ENCODE measurements around the gene ENPP3. TPM values are rescaled to one million over a fixed set of nuclear protein-coding genes. Genes with fewer than 3 reads are reported as not detected.

The ENPP3 gene
- total RNA-seq, 1 donor from 2014 or later: 1.0 TPM

GRCh38 chr6:131756039-131756438 lies 118.9 kb downstream of the ENPP3 start:
- no peaks in the 10 kb centered on the region for H3K36me3 ChIP-seq (ENCODE audit: control insufficient read depth in 3 of 3, insufficient read depth in 3 of 3, low read length in 3 of 3)
- H3K27ac ChIP-seq (ENCODE audit: low read depth, low read length): no peak overlapping the region
- no peak overlapping the region for H3K4me3 ChIP-seq (ENCODE audit: low read length in 3 of 3)
- H3K27me3 ChIP-seq (ENCODE audit: control insufficient read depth in 3 of 3, insufficient read depth in 3 of 3, low read length in 3 of 3): no peaks in the 10 kb centered on the region
- no peaks in the 10 kb centered on the region for H3K9me3 ChIP-seq (ENCODE audit: control insufficient read depth in 3 of 3, low read length in 3 of 3)
- no peak overlapping the region for H3K9ac ChIP-seq (ENCODE audit: low read depth in 1 of 3, low read length in 3 of 3)
- H3K4me1 ChIP-seq (ENCODE audit: control insufficient read depth in 3 of 3, insufficient read depth in 3 of 3, low read length in 3 of 3): no peaks in the 10 kb centered on the region

- Histone ChIP-seq H3K36me3 (ENCODE audit: control insufficient read depth in 3 of 3, insufficient read depth in 3 of 3, low read length in 3 of 3) (no peaks in the 10 kb centered on the region), H3K9me3 (ENCODE audit: control insufficient read depth in 3 of 3, low read length in 3 of 3) (no peaks in the 10 kb centered on the region), H3K27ac (ENCODE audit: low read depth, low read length) (no peak overlapping the region), H3K4me1 (ENCODE audit: control insufficient read depth in 3 of 3, insufficient read depth in 3 of 3, low read length in 3 of 3) (no peaks in the 10 kb centered on the region), H3K4me3 (ENCODE audit: low read length in 3 of 3) (no peak overlapping the region), H3K9ac (ENCODE audit: low read depth in 1 of 3, low read length in 3 of 3) (no peak overlapping the region), H3K27me3 (ENCODE audit: control insufficient read depth in 3 of 3, insufficient read depth in 3 of 3, low read length in 3 of 3) (no peaks in the 10 kb centered on the region)
Measured at GRCh38 chr6:131758920-131759319, 121.8 kb downstream of the ENPP3 start.

- Histone ChIP-seq H3K9ac (ENCODE audit: low read depth in 1 of 3, low read length in 3 of 3) (no peak overlapping the region), H3K27ac (ENCODE audit: low read depth, low read length) (no peak overlapping the region), H3K27me3 (ENCODE audit: control insufficient read depth in 3 of 3, insufficient read depth in 3 of 3, low read length in 3 of 3) (no peaks in the 10 kb centered on the region), H3K36me3 (ENCODE audit: control insufficient read depth in 3 of 3, insufficient read depth in 3 of 3, low read length in 3 of 3) (no peaks in the 10 kb centered on the region), H3K4me3 (ENCODE audit: low read length in 3 of 3) (no peak overlapping the region), H3K9me3 (ENCODE audit: control insufficient read depth in 3 of 3, low read length in 3 of 3) (no peaks in the 10 kb centered on the region), H3K4me1 (ENCODE audit: control insufficient read depth in 3 of 3, insufficient read depth in 3 of 3, low read length in 3 of 3) (peaks cover 0 to 9% (median 0%) of the 10 kb centered on the region in 3 donors)
Measured at GRCh38 chr6:131761060-131761761, 124.1 kb downstream of the ENPP3 start.

GRCh38 chr6:131761762-131762067 lies 124.6 kb downstream of the ENPP3 start:
- no peaks in the 10 kb centered on the region for H3K9me3 ChIP-seq (ENCODE audit: control insufficient read depth in 3 of 3, low read length in 3 of 3)
- peaks cover 0 to 9% (median 0%) of the 10 kb centered on the region in 3 donors for H3K4me1 ChIP-seq (ENCODE audit: control insufficient read depth in 3 of 3, insufficient read depth in 3 of 3, low read length in 3 of 3)
- no peaks in the 10 kb centered on the region for H3K36me3 ChIP-seq (ENCODE audit: control insufficient read depth in 3 of 3, insufficient read depth in 3 of 3, low read length in 3 of 3)
- H3K4me3 ChIP-seq (ENCODE audit: low read length in 3 of 3): no peak overlapping the region
- no peak overlapping the region for H3K9ac ChIP-seq (ENCODE audit: low read depth in 1 of 3, low read length in 3 of 3)
- H3K27ac ChIP-seq (ENCODE audit: low read depth, low read length): no peak overlapping the region
- H3K27me3 ChIP-seq (ENCODE audit: control insufficient read depth in 3 of 3, insufficient read depth in 3 of 3, low read length in 3 of 3): no peaks in the 10 kb centered on the region

GRCh38 chr6:131762984-131763383 lies 125.9 kb downstream of the ENPP3 start:
- H3K36me3 ChIP-seq (ENCODE audit: control insufficient read depth in 3 of 3, insufficient read depth in 3 of 3, low read length in 3 of 3): no peaks in the 10 kb centered on the region
- H3K9ac ChIP-seq (ENCODE audit: low read depth in 1 of 3, low read length in 3 of 3): no peak overlapping the region
- H3K9me3 ChIP-seq (ENCODE audit: control insufficient read depth in 3 of 3, low read length in 3 of 3): no peaks in the 10 kb centered on the region
- no peaks in the 10 kb centered on the region for H3K27me3 ChIP-seq (ENCODE audit: control insufficient read depth in 3 of 3, insufficient read depth in 3 of 3, low read length in 3 of 3)
- H3K27ac ChIP-seq (ENCODE audit: low read depth, low read length): no peak overlapping the region
- no peak overlapping the region for H3K4me3 ChIP-seq (ENCODE audit: low read length in 3 of 3)
- H3K4me1 ChIP-seq (ENCODE audit: control insufficient read depth in 3 of 3, insufficient read depth in 3 of 3, low read length in 3 of 3): peaks cover 0 to 9% (median 0%) of the 10 kb centered on the region in 3 donors

- Histone ChIP-seq H3K4me1 (ENCODE audit: control insufficient read depth in 3 of 3, insufficient read depth in 3 of 3, low read length in 3 of 3) (peaks cover 0 to 9% (median 0%) of the 10 kb centered on the region in 3 donors), H3K9me3 (ENCODE audit: control insufficient read depth in 3 of 3, low read length in 3 of 3) (no peaks in the 10 kb centered on the region), H3K9ac (ENCODE audit: low read depth in 1 of 3, low read length in 3 of 3) (no peak overlapping the region), H3K36me3 (ENCODE audit: control insufficient read depth in 3 of 3, insufficient read depth in 3 of 3, low read length in 3 of 3) (no peaks in the 10 kb centered on the region), H3K4me3 (ENCODE audit: low read length in 3 of 3) (no peak overlapping the region), H3K27ac (ENCODE audit: low read depth, low read length) (no peak overlapping the region), H3K27me3 (ENCODE audit: control insufficient read depth in 3 of 3, insufficient read depth in 3 of 3, low read length in 3 of 3) (no peaks in the 10 kb centered on the region)
Measured at GRCh38 chr6:131763749-131764148, 126.6 kb downstream of the ENPP3 start.

- no peak overlapping the region for H3K9ac ChIP-seq (ENCODE audit: low read depth in 1 of 3, low read length in 3 of 3)
- peaks cover 0 to 9% (median 0%) of the 10 kb centered on the region in 3 donors for H3K4me1 ChIP-seq (ENCODE audit: control insufficient read depth in 3 of 3, insufficient read depth in 3 of 3, low read length in 3 of 3)
- H3K4me3 ChIP-seq (ENCODE audit: low read length in 3 of 3): no peak overlapping the region
- H3K27me3 ChIP-seq (ENCODE audit: control insufficient read depth in 3 of 3, insufficient read depth in 3 of 3, low read length in 3 of 3): no peaks in the 10 kb centered on the region
- H3K27ac ChIP-seq (ENCODE audit: low read depth, low read length): no peak overlapping the region
- no peaks in the 10 kb centered on the region for H3K36me3 ChIP-seq (ENCODE audit: control insufficient read depth in 3 of 3, insufficient read depth in 3 of 3, low read length in 3 of 3)
- no peaks in the 10 kb centered on the region for H3K9me3 ChIP-seq (ENCODE audit: control insufficient read depth in 3 of 3, low read length in 3 of 3)
Measured at GRCh38 chr6:131764350-131764749, 127.2 kb downstream of the ENPP3 start.

GRCh38 chr6:131765081-131765803 lies 128.1 kb downstream of the ENPP3 start:
- H3K27ac ChIP-seq (ENCODE audit: low read depth, low read length): peak overlapping the region; percentile 46
- H3K27me3 ChIP-seq (ENCODE audit: control insufficient read depth in 3 of 3, insufficient read depth in 3 of 3, low read length in 3 of 3): no peaks in the 10 kb centered on the region
- peaks cover 0 to 9% (median 0%) of the 10 kb centered on the region in 3 donors for H3K4me1 ChIP-seq (ENCODE audit: control insufficient read depth in 3 of 3, insufficient read depth in 3 of 3, low read length in 3 of 3)
- H3K9ac ChIP-seq (ENCODE audit: low read depth in 1 of 3, low read length in 3 of 3): peak overlapping the region in 1 of 3 donors; percentile 1
- H3K4me3 ChIP-seq (ENCODE audit: low read length in 3 of 3): no peak overlapping the region
- no peaks in the 10 kb centered on the region for H3K9me3 ChIP-seq (ENCODE audit: control insufficient read depth in 3 of 3, low read length in 3 of 3)
- no peaks in the 10 kb centered on the region for H3K36me3 ChIP-seq (ENCODE audit: control insufficient read depth in 3 of 3, insufficient read depth in 3 of 3, low read length in 3 of 3)

- Histone ChIP-seq H3K9me3 (ENCODE audit: control insufficient read depth in 3 of 3, low read length in 3 of 3) (no peaks in the 10 kb centered on the region), H3K27ac (ENCODE audit: low read depth, low read length) (peak overlapping the region; percentile 46), H3K27me3 (ENCODE audit: control insufficient read depth in 3 of 3, insufficient read depth in 3 of 3, low read length in 3 of 3) (no peaks in the 10 kb centered on the region), H3K9ac (ENCODE audit: low read depth in 1 of 3, low read length in 3 of 3) (no peak overlapping the region), H3K4me1 (ENCODE audit: control insufficient read depth in 3 of 3, insufficient read depth in 3 of 3, low read length in 3 of 3) (peaks cover 0 to 9% (median 0%) of the 10 kb centered on the region in 3 donors), H3K4me3 (ENCODE audit: low read length in 3 of 3) (no peak overlapping the region), H3K36me3 (ENCODE audit: control insufficient read depth in 3 of 3, insufficient read depth in 3 of 3, low read length in 3 of 3) (no peaks in the 10 kb centered on the region)
Measured at GRCh38 chr6:131765804-131766135, 128.7 kb downstream of the ENPP3 start.

GRCh38 chr6:131766631-131767030 lies 129.5 kb downstream of the ENPP3 start:
- Histone ChIP-seq H3K36me3 (ENCODE audit: control insufficient read depth in 3 of 3, insufficient read depth in 3 of 3, low read length in 3 of 3) (no peaks in the 10 kb centered on the region), H3K27ac (ENCODE audit: low read depth, low read length) (no peak overlapping the region)

More at GRCh38 chr6:131766631-131767030, 129.5 kb downstream of the ENPP3 start:
- Histone ChIP-seq H3K4me1 (ENCODE audit: control insufficient read depth in 3 of 3, insufficient read depth in 3 of 3, low read length in 3 of 3) (peaks cover 0 to 9% (median 0%) of the 10 kb centered on the region in 3 donors), H3K27me3 (ENCODE audit: control insufficient read depth in 3 of 3, insufficient read depth in 3 of 3, low read length in 3 of 3) (no peaks in the 10 kb centered on the region), H3K4me3 (ENCODE audit: low read length in 3 of 3) (no peak overlapping the region), H3K9ac (ENCODE audit: low read depth in 1 of 3, low read length in 3 of 3) (no peak overlapping the region), H3K9me3 (ENCODE audit: control insufficient read depth in 3 of 3, low read length in 3 of 3) (no peaks in the 10 kb centered on the region)
